Measurements from ENCODE around the gene MYOCD.

- TF ChIP-seq, protein P1, sequence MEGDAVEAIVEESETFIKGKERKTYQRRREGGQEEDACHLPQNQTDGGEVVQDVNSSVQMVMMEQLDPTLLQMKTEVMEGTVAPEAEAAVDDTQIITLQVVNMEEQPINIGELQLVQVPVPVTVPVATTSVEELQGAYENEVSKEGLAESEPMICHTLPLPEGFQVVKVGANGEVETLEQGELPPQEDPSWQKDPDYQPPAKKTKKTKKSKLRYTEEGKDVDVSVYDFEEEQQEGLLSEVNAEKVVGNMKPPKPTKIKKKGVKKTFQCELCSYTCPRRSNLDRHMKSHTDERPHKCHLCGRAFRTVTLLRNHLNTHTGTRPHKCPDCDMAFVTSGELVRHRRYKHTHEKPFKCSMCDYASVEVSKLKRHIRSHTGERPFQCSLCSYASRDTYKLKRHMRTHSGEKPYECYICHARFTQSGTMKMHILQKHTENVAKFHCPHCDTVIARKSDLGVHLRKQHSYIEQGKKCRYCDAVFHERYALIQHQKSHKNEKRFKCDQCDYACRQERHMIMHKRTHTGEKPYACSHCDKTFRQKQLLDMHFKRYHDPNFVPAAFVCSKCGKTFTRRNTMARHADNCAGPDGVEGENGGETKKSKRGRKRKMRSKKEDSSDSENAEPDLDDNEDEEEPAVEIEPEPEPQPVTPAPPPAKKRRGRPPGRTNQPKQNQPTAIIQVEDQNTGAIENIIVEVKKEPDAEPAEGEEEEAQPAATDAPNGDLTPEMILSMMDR (IDR thresholded peaks at IDR 0.05), result no peak
- TF ChIP-seq POLR2A (IDR thresholded peaks at IDR 0.05), result no peak
These were observed 30.8 kb upstream of the MYOCD start for GRCh38 chr17:12634789-12635414.

Data from right lobe of liver (tissue), 4 donors.